ENCODE results near the gene LIPC. TPM values are rescaled to one million over a fixed set of nuclear protein-coding genes. Genes with fewer than 3 reads are reported as not detected.

The LIPC gene
- total and polyA plus RNA-seq, 2 donors (not counting 3 experiments of a cell fraction or from before 2014, with no cell fraction given): not detected

- H3K79me2 ChIP-seq (ENCODE audit: control insufficient read depth, insufficient read depth, low read length): no peaks in the 10 kb centered on the region
- H3K4me3 ChIP-seq (replicated peaks in 1 of 3; ENCODE audit: insufficient read depth in 1 of 3, low read depth in 1 of 3, low read length in 3 of 3): no peak overlapping the region
- no peaks in the 10 kb centered on the region for H3K27me3 ChIP-seq (ENCODE audit: control insufficient read depth in 2 of 2, insufficient read depth in 2 of 2, low read length in 2 of 2)
- FAIRE-seq (no peak), DNase-seq (ENCODE audit: low read depth, low spot score) (no peak)
- H3K9me1 ChIP-seq (replicated peaks; ENCODE audit: control insufficient read depth, extremely low read depth, insufficient read depth, low read length): no peaks in the 10 kb centered on the region
- no peaks in the 10 kb centered on the region for H3K36me3 ChIP-seq (ENCODE audit: control insufficient read depth in 2 of 2, extremely low read depth in 1 of 2, insufficient read depth in 2 of 2, low read length in 2 of 2)
- no peak overlapping the region for H3K4me2 ChIP-seq (ENCODE audit: insufficient read depth, low read length)
- H3K4me1 ChIP-seq (ENCODE audit: control insufficient read depth, extremely low read depth, insufficient read depth, low read length): peaks cover 18% of the 10 kb centered on the region
- no peak overlapping the region for H3K9ac ChIP-seq (replicated peaks; ENCODE audit: extremely low read depth, insufficient read depth, low read length)
- TF ChIP-seq EZH2 (IDR thresholded peaks at IDR 0.05; ENCODE audit: borderline replicate concordance, low read depth, low read length, severe bottlenecking) (no peak), MAX (IDR thresholded peaks at IDR 0.05; ENCODE audit: insufficient read depth, insufficient read length) (no peak), POLR2AphosphoS5 (IDR thresholded peaks at IDR 0.05; ENCODE audit: insufficient read depth, low read depth, low read length) (no peak), JUN (IDR thresholded peaks at IDR 0.05; ENCODE audit: borderline replicate concordance, insufficient read depth, insufficient read length, low read depth) (no peak), CTCF (IDR thresholded peaks at IDR 0.05; ENCODE audit: extremely low read depth in 1 of 2, insufficient read depth in 1 of 2, low read depth in 1 of 2, low read length in 2 of 2) (no peak), POLR2A (IDR thresholded peaks at IDR 0.05; ENCODE audit: low read depth, low read length) (no peak), FOS (IDR thresholded peaks at IDR 0.05; ENCODE audit: borderline replicate concordance, insufficient read depth, low read length) (no peak), MYC (IDR thresholded peaks at IDR 0.05; ENCODE audit: low read depth, low read length) (no peak), GATA2 (IDR thresholded peaks at IDR 0.05; ENCODE audit: insufficient read depth, insufficient read length, low read depth, low read length) (no peak)
- dilution Hi-C loops (cut with MboI; ENCODE audit: extremely low pct_ligation_motif_present, low sequenced_read_pairs): no loop called here
- no peak overlapping the region for H3K27ac ChIP-seq (ENCODE audit: insufficient read depth, low read depth, low read length)
- no peaks in the 10 kb centered on the region for H3K9me3 ChIP-seq (replicated peaks; ENCODE audit: control insufficient read depth, insufficient read depth, low read length)
- BruUV-seq (replicated peaks): no TSS peak
- ChIA-PET POLR2A (no interaction called here), CTCF (interaction anchor here (2.2 to 2.4 kb wide), 2 partner anchors 68 to 106 kb away, joined by 5 to 6 read pairs; no protein-coding TSS in a partner anchor)
- H4K20me1 ChIP-seq (replicated peaks; ENCODE audit: control insufficient read depth, extremely low read depth, insufficient read depth, low read length): no peaks in the 10 kb centered on the region
- intact Hi-C loops (cut with micrococcal nuclease): loop anchor here (2.0 kb wide), 2 partner anchors 73 to 105 kb away; no protein-coding TSS in a partner anchor
- no peak overlapping the region for H2AFZ ChIP-seq (ENCODE audit: low read depth, low read length)
These were observed 113.7 kb downstream of the LIPC start for GRCh38 chr15:58545307-58546065.

Data from endothelial cell of umbilical vein (primary cell).